K562 (cell line): Measurements from ENCODE around the gene GOLPH3L. TPM values are rescaled to one million over a fixed set of nuclear protein-coding genes. Genes with fewer than 3 reads are reported as not detected.

Experiments
- CTBP1 ChIP-seq: fragments of 450-650 bp; IDR thresholded peaks from 2 replicates; pipeline ENCODE4 v1.6.1; 2016; ENCODE audit warnings: borderline replicate concordance
- ELF4 ChIP-seq: fragments of 450-650 bp; formaldehyde crosslinking; IDR thresholded peaks from 2 replicates; pipeline ENCODE4 v1.4.0; 2022; ENCODE audit warnings: missing genetic modification characterization
- NONO ChIP-seq, 2 experiments: fragments of 200-400 bp in 1 of 2; fragments of 450-650 bp in 1 of 2; formaldehyde crosslinking in 1 of 2; IDR thresholded peaks; 2 replicates each; pipeline ENCODE4 v1.6.1; 2017; ENCODE audit warnings: low read depth in 2 of 2, mild to moderate bottlenecking in 2 of 2, moderate library complexity in 2 of 2, low read length in 1 of 2
- RBM34 ChIP-seq: fragments of 200-400 bp; formaldehyde crosslinking; IDR thresholded peaks from 2 replicates; pipeline ENCODE4 v1.6.1; 2018; ENCODE audit warnings: low read length, borderline replicate concordance; ENCODE audit not compliant: insufficient read depth
- ZBTB40 ChIP-seq, 2 experiments: fragments of 450-650 bp in 1 of 2; sonication (generic) in 1 of 2; formaldehyde crosslinking in 1 of 2; IDR thresholded peaks; 2 replicates each; pipeline versions ENCODE4 v1.7.1 to v1.9.0; 2016 to 2022; ENCODE audit warnings: inconsistent platforms in 1 of 2, mild to moderate bottlenecking in 1 of 2, missing genetic modification reagents in 1 of 2
- polyA plus RNA-seq, 8 experiments: library from polyadenylated mRNA; depleted of rRNA in 4 of 8; stranded (reverse) in 5 of 8; unstranded in 3 of 8; fragments of >200 nt; fragmentation: Nextera tagmentation in 2 of 8; fragmentation: Illumina TruSeq in 1 of 8; extraction: Ambion mirVana in 2 of 8; extraction: Trizol in 1 of 8; gene quantifications; 2 replicates each; pipeline versions ENCODE4 v1.2.1 to v1.2.3, GENCODE V29; 2011 to 2014; ENCODE audit warnings: inconsistent platforms in 1 of 8, missing spikeins in 1 of 8
- total RNA-seq, 7 experiments: library from RNA; depleted of rRNA in 6 of 7; stranded (reverse); fragments of >200 nt in 6 of 7; fragmentation: Illumina TruSeq in 2 of 7; extraction: Trizol in 2 of 7; gene quantifications; 2 replicates each; pipeline versions ENCODE4 v1.2.1 to v1.2.3, GENCODE V29; 2011 to 2021; ENCODE audit warnings: low replicate concordance in 1 of 7
- TF ChIP-seq, protein P1 (sequence below): sonication (generic); formaldehyde crosslinking; IDR thresholded peaks from 2 replicates; pipeline ENCODE4 v1.8.0; 2022; ENCODE audit warnings: missing genetic modification reagents, mild to moderate bottlenecking, borderline replicate concordance
- TF ChIP-seq, protein P2 (sequence below): fragments of 450-650 bp; formaldehyde crosslinking; conservative IDR thresholded peaks from 2 replicates; pipeline ENCODE4 v1.4.0; 2022; ENCODE audit warnings: mild to moderate bottlenecking, missing genetic modification characterization

The GOLPH3L gene
- total and polyA plus RNA-seq, 9 of the 15 experiments (the other 6 are each of a cell fraction or from before 2014, with no cell fraction given): 8.1 to 42.1 (median 21.6) TPM

- TF ChIP-seq ZBTB40 (IDR thresholded peaks at IDR 0.05) (no peak), ZBTB40 (CRISPR knock-in tag; IDR thresholded peaks at IDR 0.05) (no peak), ELF4 (CRISPR knock-in tag) (no peak), CTBP1 (no peak), NONO (IDR thresholded peaks at IDR 0.05; ENCODE audit: low read depth in 2 of 2, low read length in 1 of 2) (no peak), RBM34 (no peak)
- TF ChIP-seq, protein P1, sequence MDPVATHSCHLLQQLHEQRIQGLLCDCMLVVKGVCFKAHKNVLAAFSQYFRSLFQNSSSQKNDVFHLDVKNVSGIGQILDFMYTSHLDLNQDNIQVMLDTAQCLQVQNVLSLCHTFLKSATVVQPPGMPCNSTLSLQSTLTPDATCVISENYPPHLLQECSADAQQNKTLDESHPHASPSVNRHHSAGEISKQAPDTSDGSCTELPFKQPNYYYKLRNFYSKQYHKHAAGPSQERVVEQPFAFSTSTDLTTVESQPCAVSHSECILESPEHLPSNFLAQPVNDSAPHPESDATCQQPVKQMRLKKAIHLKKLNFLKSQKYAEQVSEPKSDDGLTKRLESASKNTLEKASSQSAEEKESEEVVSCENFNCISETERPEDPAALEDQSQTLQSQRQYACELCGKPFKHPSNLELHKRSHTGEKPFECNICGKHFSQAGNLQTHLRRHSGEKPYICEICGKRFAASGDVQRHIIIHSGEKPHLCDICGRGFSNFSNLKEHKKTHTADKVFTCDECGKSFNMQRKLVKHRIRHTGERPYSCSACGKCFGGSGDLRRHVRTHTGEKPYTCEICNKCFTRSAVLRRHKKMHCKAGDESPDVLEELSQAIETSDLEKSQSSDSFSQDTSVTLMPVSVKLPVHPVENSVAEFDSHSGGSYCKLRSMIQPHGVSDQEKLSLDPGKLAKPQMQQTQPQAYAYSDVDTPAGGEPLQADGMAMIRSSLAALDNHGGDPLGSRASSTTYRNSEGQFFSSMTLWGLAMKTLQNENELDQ: no peak
- TF ChIP-seq, protein P2, sequence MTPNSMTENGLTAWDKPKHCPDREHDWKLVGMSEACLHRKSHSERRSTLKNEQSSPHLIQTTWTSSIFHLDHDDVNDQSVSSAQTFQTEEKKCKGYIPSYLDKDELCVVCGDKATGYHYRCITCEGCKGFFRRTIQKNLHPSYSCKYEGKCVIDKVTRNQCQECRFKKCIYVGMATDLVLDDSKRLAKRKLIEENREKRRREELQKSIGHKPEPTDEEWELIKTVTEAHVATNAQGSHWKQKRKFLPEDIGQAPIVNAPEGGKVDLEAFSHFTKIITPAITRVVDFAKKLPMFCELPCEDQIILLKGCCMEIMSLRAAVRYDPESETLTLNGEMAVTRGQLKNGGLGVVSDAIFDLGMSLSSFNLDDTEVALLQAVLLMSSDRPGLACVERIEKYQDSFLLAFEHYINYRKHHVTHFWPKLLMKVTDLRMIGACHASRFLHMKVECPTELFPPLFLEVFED (CRISPR knock-in tag): no peak
Observed at GRCh38 chr1:150708595-150708994, 11.6 kb upstream of the GOLPH3L start (continued).
